H1 (cell line): ENCODE results near the gene OMA1. TPM values are rescaled to one million over a fixed set of nuclear protein-coding genes. Genes with fewer than 3 reads are reported as not detected.

Source experiments
- CTCF ChIA-PET: fragments of 300-600 bp; sonication (Branson Sonifier 250); formaldehyde crosslinking; loops from one replicate; lab custom pipeline; 2021; ENCODE audit not compliant: partially characterized antibody; lab: Charles Lee
- POLR2A ChIA-PET: fragments of 300-600 bp; sonication (Branson Sonifier 250); formaldehyde crosslinking; loops from one replicate; lab custom pipeline; 2021; ENCODE audit warnings: inconsistent platforms; ENCODE audit not compliant: partially characterized antibody; lab: Charles Lee
- DNase-seq, 2 experiments: peaks; one replicate each; pipeline versions ENCODE4 v3.0.0 to v3.0.0-alpha.2; 2010 to 2022; ENCODE audit warnings: low spot score in 2 of 2, low read depth in 1 of 2, mixed read lengths in 1 of 2
- FAIRE-seq: peaks from 2 replicates; lab custom pipeline; 2011; peaks lifted over from hg19 to GRCh38; lab: Jason Lieb, UNC
- H2AFZ ChIP-seq: 2 replicates; pipeline ENCODE4 v1.8.1; 2012; ENCODE audit warnings: low read length, inconsistent platforms
- H2AK5ac ChIP-seq: 2 replicates; pipeline ENCODE4 v1.6.1; 2013; ENCODE audit warnings: low read depth, low read length
- H2BK120ac ChIP-seq: replicated peaks from 2 replicates; pipeline ENCODE3; 2013; ENCODE audit warnings: low read depth, low read length, inconsistent platforms
- H2BK12ac ChIP-seq: 2 replicates; pipeline ENCODE4 v1.6.1; 2013; ENCODE audit warnings: low read depth, low read length
- H2BK15ac ChIP-seq: 2 replicates; pipeline ENCODE4 v1.6.1; 2013; ENCODE audit warnings: low read length
- H2BK20ac ChIP-seq: 2 replicates; pipeline ENCODE4 v1.6.1; 2013; ENCODE audit warnings: low read length
- H2BK5ac ChIP-seq: 2 replicates; pipeline ENCODE4 v1.6.1; 2013; ENCODE audit warnings: low read depth, low read length
- H3K14ac ChIP-seq: 2 replicates; pipeline ENCODE4 v1.6.1; 2013; ENCODE audit warnings: inconsistent platforms; ENCODE audit not compliant: insufficient read length
- H3K18ac ChIP-seq: 2 replicates; pipeline ENCODE4 v1.6.1; 2013; ENCODE audit warnings: low read length; ENCODE audit errors: extremely low read depth
- H3K23ac ChIP-seq: 2 replicates; pipeline ENCODE4 v1.6.1; 2013; ENCODE audit warnings: inconsistent platforms; ENCODE audit not compliant: insufficient read length
- H3K23me2 ChIP-seq: 2 replicates; pipeline ENCODE4 v1.6.1; 2013; ENCODE audit warnings: low read depth, low read length
- H3K27ac ChIP-seq: 2 replicates; pipeline ENCODE4 v1.6.1; 2011; ENCODE audit warnings: low read depth, low read length, inconsistent platforms
- H3K27me3 ChIP-seq, 4 experiments: replicated peaks in 1 of 4; 1 replicate in 1 of 4; 2 replicates in 3 of 4; pipeline versions ENCODE4 v1.6.1 to v1.8.1; 2011 to 2013; ENCODE audit warnings: low read length in 3 of 4, mild to moderate bottlenecking in 3 of 4, inconsistent platforms in 2 of 4, mixed read lengths in 2 of 4, moderate library complexity in 1 of 4; ENCODE audit not compliant: control insufficient read depth in 3 of 4, insufficient read depth in 3 of 4; ENCODE audit errors: extremely low read depth in 1 of 4
- H3K36me3 ChIP-seq, 4 experiments: 2 replicates each; pipeline versions ENCODE4 v1.6.1 to v1.8.1; 2011 to 2013; ENCODE audit warnings: mild to moderate bottlenecking in 4 of 4, low read length in 3 of 4, moderate library complexity in 2 of 4, control low read depth in 1 of 4, inconsistent platforms in 1 of 4; ENCODE audit not compliant: insufficient read depth in 4 of 4, control insufficient read depth in 2 of 4
- H3K4ac ChIP-seq: replicated peaks from 2 replicates; pipeline ENCODE3; 2013; ENCODE audit warnings: low read length, low read depth, mixed read lengths, inconsistent platforms; ENCODE audit not compliant: insufficient read length
- H3K4me1 ChIP-seq, 4 experiments: replicated peaks in 1 of 4; 1 replicate in 1 of 4; 2 replicates in 3 of 4; pipeline versions ENCODE4 v1.6.1 to v1.8.1; 2011 to 2013; ENCODE audit warnings: low read length in 3 of 4, inconsistent platforms in 2 of 4, mixed read lengths in 1 of 4; ENCODE audit not compliant: insufficient read depth in 4 of 4, control insufficient read depth in 3 of 4
- H3K4me2 ChIP-seq, 2 experiments: 2 replicates each; pipeline versions ENCODE4 v1.6.1 to v1.8.1; 2011 to 2013; ENCODE audit warnings: low read depth in 2 of 2, low read length in 2 of 2, control low read depth in 1 of 2, inconsistent platforms in 1 of 2, mild to moderate bottlenecking in 1 of 2; ENCODE audit not compliant: insufficient read depth in 1 of 2
- H3K4me3 ChIP-seq, 4 experiments: fragments of 200-600, 300-600 bp in 1 of 4; sonication (generic), shearing (Covaris generic), sonication (Bioruptor Twin) in 1 of 4; 2 replicates each; pipeline versions ENCODE4 v1.5.1 to v1.8.1; 2011 to 2016; ENCODE audit warnings: low read length in 4 of 4, low read depth in 3 of 4, control low read depth in 2 of 4, inconsistent platforms in 2 of 4, mild to moderate bottlenecking in 2 of 4, mixed read lengths in 1 of 4, moderate library complexity in 1 of 4; ENCODE audit not compliant: insufficient read depth in 2 of 4; ENCODE audit errors: extremely low read depth in 1 of 4
- H3K56ac ChIP-seq: replicated peaks from 2 replicates; pipeline ENCODE3; 2013; ENCODE audit warnings: low read depth, mild to moderate bottlenecking, mixed read lengths, low read length, inconsistent platforms; ENCODE audit not compliant: insufficient read length
- H3K79me1 ChIP-seq: 2 replicates; pipeline ENCODE4 v1.6.1; 2013; ENCODE audit warnings: low read depth, low read length, control low read depth
- H3K79me2 ChIP-seq, 2 experiments: 2 replicates each; pipeline versions ENCODE4 v1.6.1 to v1.8.1; 2012 to 2013; ENCODE audit warnings: low read length in 2 of 2, mild to moderate bottlenecking in 2 of 2, inconsistent platforms in 1 of 2; ENCODE audit not compliant: insufficient read depth in 2 of 2, control insufficient read depth in 1 of 2
- H3K9ac ChIP-seq, 4 experiments: replicated peaks in 1 of 4; 1 replicate in 1 of 4; 2 replicates in 3 of 4; pipeline versions ENCODE4 v1.6.1 to v1.8.1; 2011 to 2013; ENCODE audit warnings: low read depth in 3 of 4, low read length in 3 of 4, control low read depth in 2 of 4, mild to moderate bottlenecking in 2 of 4, moderate library complexity in 2 of 4, inconsistent platforms in 1 of 4; ENCODE audit errors: extremely low read depth in 1 of 4
- H3K9me3 ChIP-seq, 2 experiments: 2 replicates each; pipeline versions ENCODE4 v1.6.1 to v1.8.1; 2012 to 2013; ENCODE audit warnings: mild to moderate bottlenecking in 2 of 2, moderate library complexity in 2 of 2, control low read depth in 1 of 2, inconsistent platforms in 1 of 2, low read depth in 1 of 2, low read length in 1 of 2, mixed read lengths in 1 of 2; ENCODE audit not compliant: insufficient read depth in 2 of 2
- H4K20me1 ChIP-seq, 2 experiments: replicated peaks in 1 of 2; 2 replicates each; pipeline versions ENCODE3 to v1.8.1; 2011 to 2013; ENCODE audit warnings: inconsistent platforms in 2 of 2, low read length in 2 of 2, mild to moderate bottlenecking in 1 of 2; ENCODE audit not compliant: insufficient read depth in 2 of 2, control insufficient read depth in 1 of 2
- H4K5ac ChIP-seq: 2 replicates; pipeline ENCODE4 v1.6.1; 2013; ENCODE audit warnings: low read length, low read depth, mixed read lengths, inconsistent platforms; ENCODE audit not compliant: insufficient read length
- H4K8ac ChIP-seq: 2 replicates; pipeline ENCODE4 v1.8.0; 2013; ENCODE audit warnings: mild to moderate bottlenecking, moderate library complexity, low read length, inconsistent platforms; ENCODE audit not compliant: insufficient read depth; ENCODE audit errors: extremely low read depth
- H4K91ac ChIP-seq: replicated peaks from 2 replicates; pipeline ENCODE3; 2013; ENCODE audit warnings: low read length, mixed read lengths, inconsistent platforms; ENCODE audit not compliant: insufficient read length
- ATF2 ChIP-seq: IDR thresholded peaks from 2 replicates; pipeline ENCODE4 v1.6.1; 2012; ENCODE audit warnings: low read length, inconsistent platforms
- CBX5 ChIP-seq: fragments of 300-800, 300-1000 bp; sonication (generic); IDR thresholded peaks from 2 replicates; pipeline ENCODE4 v1.7.1; 2016; ENCODE audit warnings: antibody characterized with exemption, low read length, low read depth
- CTCF ChIP-seq, 3 experiments: IDR thresholded peaks; 1 replicate in 2 of 3; 2 replicates in 1 of 3; pipeline versions ENCODE4 v1.5.1 to v1.6.1; 2011; ENCODE audit warnings: low read length in 3 of 3, mild to moderate bottlenecking in 3 of 3, inconsistent platforms in 2 of 3, low read depth in 1 of 3, moderate library complexity in 1 of 3; ENCODE audit not compliant: insufficient read depth in 1 of 3; ENCODE audit errors: control extremely low read depth in 1 of 3
- JUN ChIP-seq: IDR thresholded peaks from 2 replicates; pipeline ENCODE4 v1.6.1; 2011; ENCODE audit warnings: low read depth, mild to moderate bottlenecking, improper control_type of control experiment, low read length
- KDM5A ChIP-seq: fragments of 200-600 bp; IDR thresholded peaks from 2 replicates; pipeline ENCODE4 v1.7.1; 2012; ENCODE audit warnings: mild to moderate bottlenecking, low read length, inconsistent platforms, mixed read lengths
- MAX ChIP-seq: IDR thresholded peaks from 2 replicates; pipeline ENCODE4 v1.6.1; 2012; ENCODE audit warnings: inconsistent platforms
- WGBS, 2 experiments: shearing (Covaris generic) in 1 of 2; methylation state at CpG; one replicate each; pipeline versions ENCODE4 v1.1.6 to v1.1.7; 2013 to 2015; ENCODE audit warnings: low lambda C conversion rate in 2 of 2, mixed read lengths in 2 of 2, inconsistent platforms in 1 of 2, low coverage in 1 of 2, missing lambda C conversion rate in 1 of 2; ENCODE audit not compliant: insufficient replicate concordance in 2 of 2, insufficient coverage in 1 of 2, insufficient read length in 1 of 2; ENCODE audit errors: extremely low coverage in 1 of 2, missing lambda C conversion rate in 1 of 2; 5-methylcytosine and 5-hydroxymethylcytosine counted together
- polyA plus RNA-seq, 7 experiments: library from polyadenylated mRNA; depleted of rRNA in 3 of 7; stranded (reverse) in 5 of 7; unstranded in 2 of 7; fragments of >200 nt in 5 of 7; fragments of 200-250 nt in 2 of 7; gene quantifications; 1 replicate in 5 of 7; 2 replicates in 1 of 7; 4 replicates in 1 of 7; pipeline versions ENCODE4 v1.2.1 to v1.2.3, GENCODE V29; 2011 to 2013; ENCODE audit warnings: missing spikeins in 2 of 7, mixed read lengths in 2 of 7
- total RNA-seq: library from RNA; stranded (reverse); fragmentation: NEBNext Ultra II Directional; extraction: Animal tissue kit (Norgen Biotek cat#: 25700); gene quantifications from 2 replicates; pipeline ENCODE4 v1.2.1, GENCODE V29; 2021

Gene OMA1
- total and polyA plus RNA-seq, 2 of the 8 experiments (the other 6 are each of a cell fraction or from before 2014, with no cell fraction given): 7.7 to 11.7 TPM

GRCh38 chr1:58447886-58448285, 98.6 kb downstream of the OMA1 start:
- H4K8ac ChIP-seq: no peak overlapping the region
- H4K91ac ChIP-seq: no peak overlapping the region
- no peak overlapping the region for H3K27ac ChIP-seq
- H3K27me3 ChIP-seq: no peaks in the 10 kb centered on the region
- no peak overlapping the region for H3K56ac ChIP-seq
- H3K14ac ChIP-seq: no peak overlapping the region
- no peak overlapping the region for H3K4me3 ChIP-seq
- no peaks in the 10 kb centered on the region for H3K36me3 ChIP-seq
- H3K23ac ChIP-seq: no peak overlapping the region
- H2AK5ac ChIP-seq: no peak overlapping the region
- H3K4ac ChIP-seq: no peak overlapping the region
- ChIA-PET POLR2A (no interaction called here), CTCF (no interaction called here)
- no peak overlapping the region for H2BK20ac ChIP-seq
- H4K20me1 ChIP-seq: no peaks in the 10 kb centered on the region
- FAIRE-seq (peak; percentile 42), DNase-seq (no peak)
- H2BK120ac ChIP-seq: no peak overlapping the region
- no peak overlapping the region for H2BK5ac ChIP-seq
- no peak overlapping the region for H2AFZ ChIP-seq
- H3K18ac ChIP-seq: no peak overlapping the region
- H4K5ac ChIP-seq: no peak overlapping the region
- H3K9ac ChIP-seq: no peak overlapping the region
- H3K79me1 ChIP-seq: no peaks in the 10 kb centered on the region
- H3K9me3 ChIP-seq: no peaks in the 10 kb centered on the region
- no peak overlapping the region for H2BK12ac ChIP-seq
- no peaks in the 10 kb centered on the region for H3K79me2 ChIP-seq
- 97% methylated on average over 2 of the region's 2 CpGs; no CpG with 5 or more reads in 1 of the 2 experiments for WGBS, 2 experiments
- H3K4me2 ChIP-seq: no peak overlapping the region
- H2BK15ac ChIP-seq: no peak overlapping the region
- H3K23me2 ChIP-seq: no peaks in the 10 kb centered on the region
- no peak for TF ChIP-seq CBX5
- no peak for TF ChIP-seq JUN
- TF ChIP-seq KDM5A: no peak
- TF ChIP-seq ATF2: no peak
- no peak for TF ChIP-seq MAX
- TF ChIP-seq CTCF (IDR thresholded peaks at IDR 0.05; ENCODE audit: control extremely low read depth in 1 of 3, insufficient read depth in 1 of 3, low read depth in 1 of 3, low read length in 3 of 3): no peak
- H3K4me1 ChIP-seq: peaks cover 0 to 4% (median 0%) of the 10 kb centered on the region in 4 experiments; a peak in 1 of 7 replicates
